SK-N-SH (cell line): ENCODE results near the gene STXBP1. TPM values are rescaled to one million over a fixed set of nuclear protein-coding genes. Genes with fewer than 3 reads are reported as not detected.

Experiments used
- CTCF ChIA-PET: fragments of 300-600, 350-600 bp; formaldehyde crosslinking; extraction: SDS; loops from one replicate; lab custom pipeline; 2021; lab: Yijun Ruan, JAX
- POLR2A ChIA-PET: fragments of 350-600 bp; sonication (Branson Sonifier 250); formaldehyde crosslinking; extraction: SDS; loops from one replicate; lab custom pipeline; 2020; ENCODE audit warnings: antibody characterized with exemption, inconsistent platforms; lab: Yijun Ruan, JAX
- DNase-seq: peaks from one replicate; pipeline ENCODE4 v3.0.0; 2012
- H2AFZ ChIP-seq: fragments of 200-600 bp; sonication (generic); 2 replicates; pipeline ENCODE4 v1.8.1; 2016; ENCODE audit warnings: antibody characterized with exemption, mild to moderate bottlenecking, low read depth
- H3F3A ChIP-seq: fragments of 200-600 bp; sonication (generic); replicated peaks from 2 replicates; pipeline ENCODE3; 2016; ENCODE audit warnings: antibody characterized with exemption, mild to moderate bottlenecking; ENCODE audit not compliant: insufficient read depth
- H3K27ac ChIP-seq, 2 experiments: fragments of 200-500 bp in 1 of 2; fragments of 200-600 bp in 1 of 2; sonication (Bioruptor generic) in 1 of 2; sonication (generic), shearing (Covaris generic) in 1 of 2; 2 replicates each; pipeline versions ENCODE4 v1.5.1 to v1.6.1; 2014 to 2016; ENCODE audit warnings: low read depth in 2 of 2, inconsistent platforms in 1 of 2, low read length in 1 of 2, mild to moderate bottlenecking in 1 of 2, mixed read lengths in 1 of 2
- H3K27me3 ChIP-seq: fragments of 200-600 bp; sonication (generic), shearing (Covaris generic); 2 replicates; pipeline ENCODE4 v1.6.1; 2016; ENCODE audit warnings: mixed run types; ENCODE audit not compliant: insufficient read depth
- H3K36me3 ChIP-seq, 2 experiments: fragments of 200-500 bp in 1 of 2; fragments of 200-600 bp in 1 of 2; sonication (Bioruptor generic) in 1 of 2; sonication (generic) in 1 of 2; replicated peaks in 1 of 2; 2 replicates each; pipeline versions ENCODE3 to v1.5.1; 2014 to 2016; ENCODE audit warnings: low read length in 1 of 2, mild to moderate bottlenecking in 1 of 2; ENCODE audit not compliant: insufficient read depth in 2 of 2, control insufficient read depth in 1 of 2
- H3K4me1 ChIP-seq, 2 experiments: fragments of 200-500 bp in 1 of 2; fragments of 200-600 bp in 1 of 2; sonication (Bioruptor generic) in 1 of 2; sonication (generic), shearing (Covaris generic) in 1 of 2; 2 replicates each; pipeline versions ENCODE4 v1.5.1 to v1.6.1; 2014 to 2016; ENCODE audit warnings: low read depth in 1 of 2, low read length in 1 of 2, mixed run types in 1 of 2; ENCODE audit not compliant: insufficient read depth in 2 of 2, control insufficient read depth in 1 of 2
- H3K4me2 ChIP-seq: fragments of 200-600 bp; sonication (generic), shearing (Covaris generic); 2 replicates; pipeline ENCODE4 v1.6.1; 2017; ENCODE audit warnings: mixed run types
- H3K4me3 ChIP-seq, 2 experiments: fragments of 200-500 bp in 1 of 2; fragments of 200-600 bp in 1 of 2; sonication (Bioruptor generic) in 1 of 2; sonication (generic), shearing (Covaris generic) in 1 of 2; 2 replicates each; pipeline versions ENCODE4 v1.5.1 to v1.8.1; 2014 to 2016; ENCODE audit warnings: low read depth in 2 of 2, inconsistent platforms in 1 of 2, low read length in 1 of 2, mild to moderate bottlenecking in 1 of 2, mixed read lengths in 1 of 2, moderate library complexity in 1 of 2
- H3K79me2 ChIP-seq: fragments of 200-600 bp; sonication (generic); 2 replicates; pipeline ENCODE4 v1.8.1; 2017; ENCODE audit warnings: mild to moderate bottlenecking; ENCODE audit not compliant: insufficient read depth
- H3K9ac ChIP-seq: fragments of 200-600 bp; sonication (generic); 2 replicates; pipeline ENCODE4 v1.6.1; 2017; ENCODE audit warnings: mixed run types
- H3K9me2 ChIP-seq: fragments of 200-600 bp; sonication (generic); 2 replicates; pipeline ENCODE4 v1.6.1; 2017; ENCODE audit warnings: mixed run types
- H3K9me3 ChIP-seq: fragments of 200-600 bp; sonication (generic); 2 replicates; pipeline ENCODE4 v1.6.1; 2017; ENCODE audit warnings: mixed run types, mild to moderate bottlenecking, moderate library complexity
- H4K20me1 ChIP-seq: fragments of 200-600 bp; sonication (generic); 2 replicates; pipeline ENCODE4 v1.6.1; 2017; ENCODE audit warnings: mild to moderate bottlenecking, mixed run types; ENCODE audit not compliant: insufficient read depth
- NFIC ChIP-seq: IDR thresholded peaks from 2 replicates; pipeline ENCODE4 v1.4.0; 2012; ENCODE audit warnings: borderline replicate concordance
- NRF1 ChIP-seq: IDR thresholded peaks from 2 replicates; pipeline ENCODE4 v1.6.1; 2012; ENCODE audit warnings: low read depth, mild to moderate bottlenecking, low read length
- PBX3 ChIP-seq: IDR thresholded peaks from 2 replicates; pipeline ENCODE4; 2012
- POLR2AphosphoS5 ChIP-seq: IDR thresholded peaks from 2 replicates; pipeline ENCODE4 v1.6.1; 2012; ENCODE audit warnings: low read depth, low read length
- RCOR1 ChIP-seq: fragments of 150-350 bp; IDR thresholded peaks from 2 replicates; pipeline ENCODE4 v1.6.1; 2017; ENCODE audit warnings: antibody characterized with exemption, low read length
- SMC3 ChIP-seq: IDR thresholded peaks from 2 replicates; pipeline ENCODE4 v1.6.1; 2012; ENCODE audit warnings: low read depth, low read length, improper control_type of control experiment
- TAF1 ChIP-seq: IDR thresholded peaks from 2 replicates; pipeline ENCODE4 v1.6.1; 2012; ENCODE audit warnings: low read depth, mild to moderate bottlenecking, low read length, moderate library complexity, borderline replicate concordance
- USF1 ChIP-seq: IDR thresholded peaks from 2 replicates; pipeline ENCODE4 v1.4.0; 2012; ENCODE audit warnings: low read depth, borderline replicate concordance
- USF2 ChIP-seq: fragments of 150-350 bp; IDR thresholded peaks from 2 replicates; pipeline ENCODE4 v1.6.1; 2017; ENCODE audit warnings: antibody characterized with exemption, low read length, low read depth, borderline replicate concordance
- WGBS: methylation state at CpG from one replicate; pipeline ENCODE4 v1.1.6; 2017; ENCODE audit warnings: low lambda C conversion rate; 5-methylcytosine and 5-hydroxymethylcytosine counted together
- polyA plus RNA-seq, 3 experiments: library from polyadenylated mRNA; depleted of rRNA; stranded (reverse); fragments of >200 nt; gene quantifications; 2 replicates each; pipeline ENCODE4 v1.2.3, GENCODE V29; 2012
- TF ChIP-seq, protein P1 (sequence below): IDR thresholded peaks from 2 replicates; pipeline ENCODE4 v1.4.0; 2012; ENCODE audit warnings: low read depth
- TF ChIP-seq, protein P2 (sequence below): fragments of 200-600 bp; sonication (generic); IDR thresholded peaks from 2 replicates; pipeline ENCODE4 v1.6.1; 2017; ENCODE audit warnings: antibody characterized with exemption, mild to moderate bottlenecking, moderate library complexity

STXBP1 gene
- polyA plus RNA-seq, 1 of the 3 experiments (the other 2 are of a cell fraction) = 44.3 TPM

DNA sequence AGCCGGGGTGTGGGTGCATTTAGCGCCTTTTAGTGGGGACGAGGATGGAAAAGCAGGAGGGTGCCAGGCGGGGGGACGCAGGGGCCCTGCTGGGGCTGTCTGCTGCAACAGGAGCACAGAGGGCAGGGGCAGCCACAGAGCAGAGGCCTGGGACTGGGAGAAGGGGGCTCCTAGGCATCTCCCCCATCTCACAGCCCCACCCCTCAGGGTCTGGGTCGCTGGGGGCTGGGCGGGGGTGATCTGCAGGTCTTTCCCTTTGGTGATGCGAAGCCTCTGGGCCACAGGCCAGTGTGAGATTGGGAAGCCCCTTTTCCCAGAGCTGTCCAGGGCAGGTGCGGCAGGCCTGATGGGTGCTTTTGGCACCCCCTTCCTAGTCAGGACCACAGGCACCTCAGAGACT, 118.2 kb downstream of the STXBP1 start:
- DNase-seq = no peak
- Histone ChIP-seq H3K4me2 (no peak overlapping the region), H3K9me2 (no peaks in the 10 kb centered on the region), H3F3A (peaks cover 2% of the 10 kb centered on the region), H3K27ac (no peak overlapping the region), H3K9ac (no peak overlapping the region), H3K79me2 (no peaks in the 10 kb centered on the region), H3K4me1 (peaks cover 5 to 8% of the 10 kb centered on the region in 2 experiments; a peak in 1 of 4 replicates), H4K20me1 (no peaks in the 10 kb centered on the region), H3K9me3 (no peaks in the 10 kb centered on the region), H3K27me3 (no peaks in the 10 kb centered on the region), H3K4me3 (no peak overlapping the region), H2AFZ (no peak overlapping the region), H3K36me3 (peaks cover 0 to 3% of the 10 kb centered on the region in 2 experiments)
- POLR2A ChIA-PET = interaction anchor here (0.8 kb wide), 1 partner anchor 14 kb away, joined by 3 read pairs; the partner anchor contains the start of genes PTRH1 and TTC16
- WGBS = 80% methylated on average over 7 of the region's 9 CpGs
- TF ChIP-seq RCOR1 = no peak
- TF ChIP-seq SMC3 = no peak
- no peak for TF ChIP-seq NRF1
- no peak for TF ChIP-seq PBX3
- TF ChIP-seq POLR2AphosphoS5 = no peak
- TF ChIP-seq TAF1 = no peak
- TF ChIP-seq, protein P1, sequence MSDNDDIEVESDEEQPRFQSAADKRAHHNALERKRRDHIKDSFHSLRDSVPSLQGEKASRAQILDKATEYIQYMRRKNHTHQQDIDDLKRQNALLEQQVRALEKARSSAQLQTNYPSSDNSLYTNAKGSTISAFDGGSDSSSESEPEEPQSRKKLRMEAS = no peak
- TF ChIP-seq NFIC = no peak
- TF ChIP-seq, protein P2, sequence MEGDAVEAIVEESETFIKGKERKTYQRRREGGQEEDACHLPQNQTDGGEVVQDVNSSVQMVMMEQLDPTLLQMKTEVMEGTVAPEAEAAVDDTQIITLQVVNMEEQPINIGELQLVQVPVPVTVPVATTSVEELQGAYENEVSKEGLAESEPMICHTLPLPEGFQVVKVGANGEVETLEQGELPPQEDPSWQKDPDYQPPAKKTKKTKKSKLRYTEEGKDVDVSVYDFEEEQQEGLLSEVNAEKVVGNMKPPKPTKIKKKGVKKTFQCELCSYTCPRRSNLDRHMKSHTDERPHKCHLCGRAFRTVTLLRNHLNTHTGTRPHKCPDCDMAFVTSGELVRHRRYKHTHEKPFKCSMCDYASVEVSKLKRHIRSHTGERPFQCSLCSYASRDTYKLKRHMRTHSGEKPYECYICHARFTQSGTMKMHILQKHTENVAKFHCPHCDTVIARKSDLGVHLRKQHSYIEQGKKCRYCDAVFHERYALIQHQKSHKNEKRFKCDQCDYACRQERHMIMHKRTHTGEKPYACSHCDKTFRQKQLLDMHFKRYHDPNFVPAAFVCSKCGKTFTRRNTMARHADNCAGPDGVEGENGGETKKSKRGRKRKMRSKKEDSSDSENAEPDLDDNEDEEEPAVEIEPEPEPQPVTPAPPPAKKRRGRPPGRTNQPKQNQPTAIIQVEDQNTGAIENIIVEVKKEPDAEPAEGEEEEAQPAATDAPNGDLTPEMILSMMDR = no peak
- TF ChIP-seq USF2 = no peak
- no peak for TF ChIP-seq USF1
- CTCF ChIA-PET = interaction anchor here (1.6 to 10.7 kb wide), 3 partner anchors 73 to 191 kb away, joined by 3 to 226 read pairs (median 5); no protein-coding TSS in a partner anchor
